Aorta (tissue), 5 donors: Measurements from ENCODE around the gene USP48. TPM values are rescaled to one million over a fixed set of nuclear protein-coding genes. Genes with fewer than 3 reads are reported as not detected.
"Not testable (repeated sequence)": the region's sequence is repeated elsewhere in the genome, so short reads cannot be mapped to it uniquely, and the experiment has no call there.

Experiments
- ATAC-seq: fragments of 200-7000 bp; cut with Tn5 transposase; one replicate; pipeline ENCODE4 v1.9.1; 2022; ENCODE audit warnings: moderate library complexity; ENCODE audit not compliant: low FRiP score
- DNase-seq, 2 donors: peaks; one replicate each; pipeline ENCODE4 v3.0.0-alpha.2; 2020
- H3K27ac ChIP-seq, 2 donors: one replicate each; pipeline ENCODE4 v1.5.1; 2013; ENCODE audit warnings: low read length in 2 of 2, mild to moderate bottlenecking in 2 of 2, moderate library complexity in 2 of 2, control low read depth in 1 of 2, inconsistent platforms in 1 of 2, low read depth in 1 of 2
- H3K27me3 ChIP-seq, 2 donors: one replicate each; pipeline ENCODE4 v1.6.1; 2013; ENCODE audit warnings: control low read depth in 1 of 2, low read length in 1 of 2, mild to moderate bottlenecking in 1 of 2, moderate library complexity in 1 of 2; ENCODE audit not compliant: insufficient read depth in 2 of 2, control insufficient read depth in 1 of 2
- H3K36me3 ChIP-seq, 2 donors: one replicate each; pipeline ENCODE4 v1.6.1; 2013; ENCODE audit warnings: control low read depth in 1 of 2, low read length in 1 of 2, mild to moderate bottlenecking in 1 of 2; ENCODE audit not compliant: insufficient read depth in 2 of 2, control insufficient read depth in 1 of 2
- H3K4me1 ChIP-seq, 2 donors: one replicate each; pipeline ENCODE4 v1.6.1; 2013; ENCODE audit warnings: low read length in 2 of 2, control low read depth in 1 of 2, mild to moderate bottlenecking in 1 of 2, moderate library complexity in 1 of 2; ENCODE audit not compliant: insufficient read depth in 2 of 2, control insufficient read depth in 1 of 2
- H3K4me3 ChIP-seq, 2 donors: one replicate each; pipeline ENCODE4 v1.5.1; 2013; ENCODE audit warnings: low read length in 2 of 2, control low read depth in 1 of 2, mild to moderate bottlenecking in 1 of 2
- H3K9me3 ChIP-seq: one replicate; pipeline ENCODE4 v1.6.1; 2013; ENCODE audit warnings: mild to moderate bottlenecking, low read length; ENCODE audit not compliant: control insufficient read depth
- WGBS, 2 donors: extraction: QIAGEN DNeasy Blood & Tissue Kit; methylation state at CpG; one replicate each; pipeline ENCODE4 v1.1.7; 2013; 5-methylcytosine and 5-hydroxymethylcytosine counted together
- intact Hi-C, 2 donors: fragments of 100-400 bp; cut with DNase I; formaldehyde crosslinking; loops; one replicate each; pipeline versions ENCODE4 v1.14.2 to v1.15.0; 2022
- polyA plus RNA-seq, 2 donors: library from polyadenylated mRNA; stranded (reverse); fragments of 200-250 nt; gene quantifications; one replicate each; pipeline ENCODE4 v1.2.3, GENCODE V29; 2013
- total RNA-seq, 2 donors: library from RNA; stranded (reverse); fragmentation: NEBNext Ultra II Directional; extraction: Animal tissue kit (Norgen Biotek cat#: 25700); gene quantifications; one replicate each; pipeline ENCODE4 v1.2.1, GENCODE V29; 2021
- donor health status: healthy with polysubstance abuse.
- donor health status: Bipolar disorder and iron deficiency.
- donor health status: DM: no; HTN: no; CAD: no.
- donor health status: DM: no; HTN: no; CAD: no.
- donor health status: DM: yes; HTN: yes; CAD: no.

USP48 gene
- total and polyA plus RNA-seq, 4 donors = 16.2 to 90.1 (median 43.2) TPM

DNA sequence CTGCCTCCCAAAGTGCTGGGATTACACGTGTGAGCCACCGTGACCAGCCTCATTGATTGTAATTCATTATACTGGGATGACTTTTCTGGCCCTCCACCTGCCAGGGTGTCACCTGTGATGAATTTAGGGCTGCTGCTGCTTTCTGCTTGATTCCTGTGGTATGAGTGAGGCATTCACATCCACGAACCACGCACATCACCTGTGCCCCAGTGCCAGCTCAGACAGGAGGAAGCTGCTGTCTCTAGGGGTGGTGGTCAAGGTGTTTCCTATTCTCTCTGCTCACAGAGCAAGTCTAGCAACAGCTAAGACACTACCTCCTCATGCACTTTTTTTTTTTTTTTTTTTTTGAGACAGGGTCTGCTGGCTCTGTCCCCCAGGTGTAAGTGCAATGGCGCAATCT, 16.8 kb upstream of the USP48 start:
- Histone ChIP-seq H3K4me1 (no peaks in the 10 kb centered on the region), H3K4me3 (no peak overlapping the region), H3K36me3 (no peaks in the 10 kb centered on the region), H3K9me3 (peaks cover 2% of the 10 kb centered on the region), H3K27me3 (no peaks in the 10 kb centered on the region), H3K27ac (no peak overlapping the region)
- WGBS, 2 donors = 85 to 88% methylated on average over 5 of the region's 5 CpGs
- DNase-seq (no peak), ATAC-seq (no peak)
- intact Hi-C loops = no loop called here

- Histone ChIP-seq H3K36me3 (no peaks in the 10 kb centered on the region), H3K4me1 (no peaks in the 10 kb centered on the region), H3K27ac (no peak overlapping the region), H3K27me3 (no peaks in the 10 kb centered on the region), H3K4me3 (no peak overlapping the region), H3K9me3 (peaks cover 2% of the 10 kb centered on the region)
- 94 to 97% methylated on average over 6 of the region's 6 CpGs for WGBS, 2 donors
- DNase-seq (no peak), ATAC-seq (no peak)
- intact Hi-C loops = no loop called here
Observed at GRCh38 chr1:21795075-21795474, 12.1 kb upstream of the USP48 start.

DNA sequence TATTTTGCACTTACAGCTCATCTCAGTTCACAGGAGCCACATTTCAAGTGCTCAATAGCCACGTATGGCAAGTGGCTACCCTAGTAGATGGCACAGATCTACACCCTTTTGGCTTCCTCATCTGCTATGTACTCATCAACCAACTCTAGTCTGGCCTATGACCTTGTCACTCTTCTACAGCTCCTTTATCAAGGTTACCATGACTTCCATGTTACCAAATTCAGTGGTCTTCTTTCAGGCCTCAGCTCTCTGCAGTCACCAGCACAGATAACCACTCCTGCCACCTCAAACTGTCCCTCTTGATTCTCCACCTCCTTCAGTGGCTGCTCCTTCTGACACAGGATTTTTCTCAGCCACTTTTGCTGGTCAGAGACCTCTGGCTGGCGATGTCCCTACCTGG, 11.7 kb upstream of the USP48 start:
- Histone ChIP-seq H3K4me1 (no peaks in the 10 kb centered on the region), H3K27me3 (no peaks in the 10 kb centered on the region), H3K27ac (no peak overlapping the region), H3K4me3 (no peak overlapping the region), H3K36me3 (no peaks in the 10 kb centered on the region), H3K9me3 (peaks cover 2% of the 10 kb centered on the region)
- 93 to 94% methylated on average over 2 of the region's 2 CpGs for WGBS, 2 donors
- DNase-seq (no peak), ATAC-seq (no peak)
- intact Hi-C loops = no loop called here

- Histone ChIP-seq H3K4me3 (no peak overlapping the region), H3K4me1 (no peaks in the 10 kb centered on the region), H3K9me3 (peaks cover 2% of the 10 kb centered on the region), H3K27ac (no peak overlapping the region), H3K27me3 (no peaks in the 10 kb centered on the region), H3K36me3 (no peaks in the 10 kb centered on the region)
- WGBS, 2 donors = 84 to 86% methylated on average over 2 of the region's 2 CpGs
- intact Hi-C loops = no loop called here
- ATAC-seq (no peak), DNase-seq (no peak)
Observed at GRCh38 chr1:21793104-21793503, 10.2 kb upstream of the USP48 start.

- Histone ChIP-seq H3K36me3 (no peaks in the 10 kb centered on the region), H3K4me1 (no peaks in the 10 kb centered on the region), H3K27ac (no peak overlapping the region), H3K9me3 (no peaks in the 10 kb centered on the region), H3K27me3 (no peaks in the 10 kb centered on the region), H3K4me3 (no peak overlapping the region)
- ATAC-seq = no peak
- intact Hi-C loops = no loop called here
- DNase-seq = no peak
- 76 to 79% methylated on average over 2 of the region's 2 CpGs for WGBS, 2 donors
Observed at GRCh38 chr1:21786640-21787039, 3.7 kb upstream of the USP48 start.

DNA sequence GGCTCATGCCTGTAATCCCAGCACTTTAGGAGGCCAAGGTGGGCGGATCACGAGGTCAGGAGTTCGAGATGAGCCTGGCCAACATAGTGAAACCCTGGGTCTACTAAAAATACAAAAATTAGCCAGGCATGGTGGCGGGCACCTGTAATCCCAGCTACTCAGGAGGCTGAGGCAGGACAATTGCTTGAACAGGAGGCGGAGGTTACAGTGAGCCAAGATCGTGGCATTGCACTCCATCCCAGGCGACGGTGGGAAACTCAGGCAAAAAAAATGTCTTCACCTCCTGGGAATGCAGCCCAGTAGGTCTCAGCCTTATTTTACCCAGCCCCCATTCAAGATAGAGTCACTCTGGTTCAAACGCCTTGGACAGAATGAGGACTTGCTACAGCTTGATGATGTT, 2.8 kb upstream of the USP48 start:
- intact Hi-C loops, H3K9me3 ChIP-seq, DNase-seq, ATAC-seq, H3K4me1 ChIP-seq, H3K27ac ChIP-seq, H3K36me3 ChIP-seq, H3K4me3 ChIP-seq, H3K27me3 ChIP-seq: not testable (repeated sequence)
- 77 to 83% methylated on average over 9 of the region's 9 CpGs for WGBS, 2 donors

DNA sequence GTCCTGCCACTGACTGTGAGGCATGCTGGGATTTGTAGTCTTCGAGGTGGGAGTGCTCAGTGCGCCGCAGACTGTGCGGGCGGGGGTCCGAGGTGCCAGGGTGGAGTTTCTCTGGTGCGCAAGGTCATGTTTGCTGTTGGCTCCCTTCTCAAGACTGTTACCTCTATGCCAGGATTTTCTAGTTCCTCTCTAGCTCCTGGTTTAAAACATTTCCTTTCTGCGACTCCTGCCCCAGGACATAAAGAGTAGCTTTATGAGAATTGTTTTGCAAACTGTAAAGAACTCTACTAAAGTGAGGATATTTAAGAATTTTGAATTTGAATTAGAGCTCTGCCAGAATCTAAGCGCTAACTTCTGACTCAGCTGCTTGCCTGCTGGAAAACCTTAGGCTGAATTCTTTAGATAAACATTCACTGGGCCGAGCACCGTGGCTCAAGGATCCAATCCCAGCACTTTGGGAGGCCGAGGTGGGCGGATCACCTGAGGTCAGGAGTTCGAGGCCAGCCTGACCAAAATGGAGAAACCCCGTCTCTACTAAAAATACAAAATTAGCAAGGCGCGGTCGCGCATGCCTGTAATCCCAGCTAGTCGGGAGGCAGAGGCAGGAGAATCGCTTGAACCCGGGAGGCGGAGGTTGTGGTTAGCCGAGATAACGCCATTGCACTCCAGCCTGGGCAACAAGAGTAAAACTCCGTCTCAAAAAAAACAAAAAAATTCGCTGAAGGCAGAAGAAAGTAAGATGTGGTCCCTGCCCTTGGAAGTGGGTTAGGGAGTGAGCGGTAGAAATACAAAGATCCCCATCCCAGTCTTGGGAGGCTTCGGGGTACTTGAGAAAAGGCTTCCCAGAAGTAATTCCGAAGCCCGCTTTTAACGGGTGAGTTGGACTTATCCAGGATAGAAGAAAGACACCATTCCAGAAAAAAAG, 992 bp upstream of the USP48 start:
- H3K27me3 ChIP-seq = no peaks in the 10 kb centered on the region
- H3K27ac ChIP-seq = peak overlapping the region in 1 of 2 donors; percentile 0
- intact Hi-C loops = loop anchor here in 1 of 2 donors (2.0 kb wide), 1 partner anchor 181 kb away; no protein-coding TSS in a partner anchor
- DNase-seq (peak; percentile 62 to 75), ATAC-seq (no peak)
- no peaks in the 10 kb centered on the region for H3K4me1 ChIP-seq
- no peak overlapping the region for H3K4me3 ChIP-seq
- no peaks in the 10 kb centered on the region for H3K9me3 ChIP-seq
- 28 to 32% methylated on average over 32 of the region's 32 CpGs for WGBS, 2 donors
- H3K36me3 ChIP-seq = no peaks in the 10 kb centered on the region

DNA sequence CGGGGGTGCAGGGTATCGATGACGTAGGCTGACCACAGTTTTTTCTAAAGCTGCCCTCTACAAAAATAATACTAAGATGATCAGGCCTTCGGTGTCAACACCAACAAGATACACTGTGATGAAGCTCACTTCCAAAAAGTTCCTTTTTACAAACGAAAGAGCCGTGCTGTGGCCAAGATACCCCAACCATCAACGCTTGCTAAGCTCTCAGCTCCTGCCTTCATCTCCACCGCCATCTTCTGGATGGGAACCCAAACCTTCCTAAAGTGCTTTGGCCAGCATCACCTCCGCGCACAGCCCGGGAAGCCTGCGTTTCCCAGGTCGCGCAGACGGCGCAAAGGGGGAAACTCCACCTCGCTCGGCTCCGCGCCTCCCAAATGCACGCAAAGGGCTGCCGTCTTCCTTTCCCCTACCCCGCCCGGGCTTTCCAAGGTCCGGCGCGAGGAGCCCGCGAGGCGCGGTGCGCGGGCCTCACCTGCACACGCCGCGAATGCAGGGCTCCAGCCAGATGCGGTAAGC, 541 bp downstream of the USP48 start:
- H3K4me1 ChIP-seq = no peaks in the 10 kb centered on the region
- H3K27me3 ChIP-seq = no peaks in the 10 kb centered on the region
- ATAC-seq = peak; percentile 17
- no peaks in the 10 kb centered on the region for H3K9me3 ChIP-seq
- intact Hi-C loops = loop anchor here in 1 of 2 donors (2.0 kb wide), 1 partner anchor 182 kb away; no protein-coding TSS in a partner anchor
- no peaks in the 10 kb centered on the region for H3K36me3 ChIP-seq
- peak in 1 of 2 donors; percentile 52 for DNase-seq
- H3K27ac ChIP-seq = peak overlapping the region; percentile 29 to 96
- H3K4me3 ChIP-seq = peak overlapping the region; percentile 32 to 98
- WGBS, 2 donors = 0% methylated on average over 37 of the region's 37 CpGs
